H1 (cell line): ENCODE data around the gene HOXA11. TPM values are rescaled to one million over a fixed set of nuclear protein-coding genes. Genes with fewer than 3 reads are reported as not detected.
A peak's percentile ranks its signal among the peaks of the same experiment; 100 is the strongest.

ENCODE experiments used
- CTCF ChIA-PET: fragments of 300-600 bp; sonication (Branson Sonifier 250); formaldehyde crosslinking; loops from one replicate; lab custom pipeline; 2021; ENCODE audit not compliant: partially characterized antibody; lab: Charles Lee
- POLR2A ChIA-PET: fragments of 300-600 bp; sonication (Branson Sonifier 250); formaldehyde crosslinking; loops from one replicate; lab custom pipeline; 2021; ENCODE audit warnings: inconsistent platforms; ENCODE audit not compliant: partially characterized antibody; lab: Charles Lee
- DNase-seq, 2 experiments: peaks; one replicate each; pipeline versions ENCODE4 v3.0.0 to v3.0.0-alpha.2; 2010 to 2022; ENCODE audit warnings: low spot score in 2 of 2, low read depth in 1 of 2, mixed read lengths in 1 of 2
- FAIRE-seq: peaks from 2 replicates; lab custom pipeline; 2011; peaks lifted over from hg19 to GRCh38; lab: Jason Lieb, UNC
- H2AFZ ChIP-seq: 2 replicates; pipeline ENCODE4 v1.8.1; 2012; ENCODE audit warnings: low read length, inconsistent platforms
- H2AK5ac ChIP-seq: 2 replicates; pipeline ENCODE4 v1.6.1; 2013; ENCODE audit warnings: low read depth, low read length
- H2BK120ac ChIP-seq: replicated peaks from 2 replicates; pipeline ENCODE3; 2013; ENCODE audit warnings: low read depth, low read length, inconsistent platforms
- H2BK12ac ChIP-seq: 2 replicates; pipeline ENCODE4 v1.6.1; 2013; ENCODE audit warnings: low read depth, low read length
- H2BK15ac ChIP-seq: 2 replicates; pipeline ENCODE4 v1.6.1; 2013; ENCODE audit warnings: low read length
- H2BK20ac ChIP-seq: 2 replicates; pipeline ENCODE4 v1.6.1; 2013; ENCODE audit warnings: low read length
- H2BK5ac ChIP-seq: 2 replicates; pipeline ENCODE4 v1.6.1; 2013; ENCODE audit warnings: low read depth, low read length
- H3K14ac ChIP-seq: 2 replicates; pipeline ENCODE4 v1.6.1; 2013; ENCODE audit warnings: inconsistent platforms; ENCODE audit not compliant: insufficient read length
- H3K18ac ChIP-seq: 2 replicates; pipeline ENCODE4 v1.6.1; 2013; ENCODE audit warnings: low read length; ENCODE audit errors: extremely low read depth
- H3K23ac ChIP-seq: 2 replicates; pipeline ENCODE4 v1.6.1; 2013; ENCODE audit warnings: inconsistent platforms; ENCODE audit not compliant: insufficient read length
- H3K23me2 ChIP-seq: 2 replicates; pipeline ENCODE4 v1.6.1; 2013; ENCODE audit warnings: low read depth, low read length
- H3K27ac ChIP-seq: 2 replicates; pipeline ENCODE4 v1.6.1; 2011; ENCODE audit warnings: low read depth, low read length, inconsistent platforms
- H3K27me3 ChIP-seq, 4 experiments: replicated peaks in 1 of 4; 1 replicate in 1 of 4; 2 replicates in 3 of 4; pipeline versions ENCODE4 v1.6.1 to v1.8.1; 2011 to 2013; ENCODE audit warnings: low read length in 3 of 4, mild to moderate bottlenecking in 3 of 4, inconsistent platforms in 2 of 4, mixed read lengths in 2 of 4, moderate library complexity in 1 of 4; ENCODE audit not compliant: control insufficient read depth in 3 of 4, insufficient read depth in 3 of 4; ENCODE audit errors: extremely low read depth in 1 of 4
- H3K36me3 ChIP-seq, 4 experiments: 2 replicates each; pipeline versions ENCODE4 v1.6.1 to v1.8.1; 2011 to 2013; ENCODE audit warnings: mild to moderate bottlenecking in 4 of 4, low read length in 3 of 4, moderate library complexity in 2 of 4, control low read depth in 1 of 4, inconsistent platforms in 1 of 4; ENCODE audit not compliant: insufficient read depth in 4 of 4, control insufficient read depth in 2 of 4
- H3K4ac ChIP-seq: replicated peaks from 2 replicates; pipeline ENCODE3; 2013; ENCODE audit warnings: low read length, low read depth, mixed read lengths, inconsistent platforms; ENCODE audit not compliant: insufficient read length
- H3K4me1 ChIP-seq, 4 experiments: replicated peaks in 1 of 4; 1 replicate in 1 of 4; 2 replicates in 3 of 4; pipeline versions ENCODE4 v1.6.1 to v1.8.1; 2011 to 2013; ENCODE audit warnings: low read length in 3 of 4, inconsistent platforms in 2 of 4, mixed read lengths in 1 of 4; ENCODE audit not compliant: insufficient read depth in 4 of 4, control insufficient read depth in 3 of 4
- H3K4me2 ChIP-seq, 2 experiments: 2 replicates each; pipeline versions ENCODE4 v1.6.1 to v1.8.1; 2011 to 2013; ENCODE audit warnings: low read depth in 2 of 2, low read length in 2 of 2, control low read depth in 1 of 2, inconsistent platforms in 1 of 2, mild to moderate bottlenecking in 1 of 2; ENCODE audit not compliant: insufficient read depth in 1 of 2
- H3K4me3 ChIP-seq, 4 experiments: fragments of 200-600, 300-600 bp in 1 of 4; sonication (generic), shearing (Covaris generic), sonication (Bioruptor Twin) in 1 of 4; 2 replicates each; pipeline versions ENCODE4 v1.5.1 to v1.8.1; 2011 to 2016; ENCODE audit warnings: low read length in 4 of 4, low read depth in 3 of 4, control low read depth in 2 of 4, inconsistent platforms in 2 of 4, mild to moderate bottlenecking in 2 of 4, mixed read lengths in 1 of 4, moderate library complexity in 1 of 4; ENCODE audit not compliant: insufficient read depth in 2 of 4; ENCODE audit errors: extremely low read depth in 1 of 4
- H3K56ac ChIP-seq: replicated peaks from 2 replicates; pipeline ENCODE3; 2013; ENCODE audit warnings: low read depth, mild to moderate bottlenecking, mixed read lengths, low read length, inconsistent platforms; ENCODE audit not compliant: insufficient read length
- H3K79me1 ChIP-seq: 2 replicates; pipeline ENCODE4 v1.6.1; 2013; ENCODE audit warnings: low read depth, low read length, control low read depth
- H3K79me2 ChIP-seq, 2 experiments: 2 replicates each; pipeline versions ENCODE4 v1.6.1 to v1.8.1; 2012 to 2013; ENCODE audit warnings: low read length in 2 of 2, mild to moderate bottlenecking in 2 of 2, inconsistent platforms in 1 of 2; ENCODE audit not compliant: insufficient read depth in 2 of 2, control insufficient read depth in 1 of 2
- H3K9ac ChIP-seq, 4 experiments: replicated peaks in 1 of 4; 1 replicate in 1 of 4; 2 replicates in 3 of 4; pipeline versions ENCODE4 v1.6.1 to v1.8.1; 2011 to 2013; ENCODE audit warnings: low read depth in 3 of 4, low read length in 3 of 4, control low read depth in 2 of 4, mild to moderate bottlenecking in 2 of 4, moderate library complexity in 2 of 4, inconsistent platforms in 1 of 4; ENCODE audit errors: extremely low read depth in 1 of 4
- H3K9me3 ChIP-seq, 2 experiments: 2 replicates each; pipeline versions ENCODE4 v1.6.1 to v1.8.1; 2012 to 2013; ENCODE audit warnings: mild to moderate bottlenecking in 2 of 2, moderate library complexity in 2 of 2, control low read depth in 1 of 2, inconsistent platforms in 1 of 2, low read depth in 1 of 2, low read length in 1 of 2, mixed read lengths in 1 of 2; ENCODE audit not compliant: insufficient read depth in 2 of 2
- H4K20me1 ChIP-seq, 2 experiments: replicated peaks in 1 of 2; 2 replicates each; pipeline versions ENCODE3 to v1.8.1; 2011 to 2013; ENCODE audit warnings: inconsistent platforms in 2 of 2, low read length in 2 of 2, mild to moderate bottlenecking in 1 of 2; ENCODE audit not compliant: insufficient read depth in 2 of 2, control insufficient read depth in 1 of 2
- H4K5ac ChIP-seq: 2 replicates; pipeline ENCODE4 v1.6.1; 2013; ENCODE audit warnings: low read length, low read depth, mixed read lengths, inconsistent platforms; ENCODE audit not compliant: insufficient read length
- H4K8ac ChIP-seq: 2 replicates; pipeline ENCODE4 v1.8.0; 2013; ENCODE audit warnings: mild to moderate bottlenecking, moderate library complexity, low read length, inconsistent platforms; ENCODE audit not compliant: insufficient read depth; ENCODE audit errors: extremely low read depth
- H4K91ac ChIP-seq: replicated peaks from 2 replicates; pipeline ENCODE3; 2013; ENCODE audit warnings: low read length, mixed read lengths, inconsistent platforms; ENCODE audit not compliant: insufficient read length
- EZH2 ChIP-seq: fragments of 200-600 bp; sonication (generic); IDR thresholded peaks from 2 replicates; pipeline ENCODE4 v1.7.1; 2012; ENCODE audit warnings: low read depth, mild to moderate bottlenecking, moderate library complexity, low read length, inconsistent platforms; ENCODE audit not compliant: severe bottlenecking
- RNF2 ChIP-seq: fragments of 200-900, 300-1000 bp; sonication (generic); IDR thresholded peaks from 2 replicates; pipeline ENCODE4 v1.7.1; 2016; ENCODE audit warnings: borderline replicate concordance, low read depth, mild to moderate bottlenecking, antibody characterized with exemption, low read length; ENCODE audit not compliant: poor library complexity, severe bottlenecking; ENCODE audit errors: missing control alignments
- SUZ12 ChIP-seq: fragments of 200-600 bp; sonication (generic); IDR thresholded peaks from 2 replicates; pipeline ENCODE4 v1.6.1; 2012; ENCODE audit warnings: mild to moderate bottlenecking, inconsistent platforms, low read length, moderate library complexity, mixed read lengths
- USF2 ChIP-seq: IDR thresholded peaks from 2 replicates; pipeline ENCODE4 v1.6.1; 2011; ENCODE audit warnings: low read length, improper control_type of control experiment
- WGBS, 2 experiments: shearing (Covaris generic) in 1 of 2; methylation state at CpG; one replicate each; pipeline versions ENCODE4 v1.1.6 to v1.1.7; 2013 to 2015; ENCODE audit warnings: low lambda C conversion rate in 2 of 2, mixed read lengths in 2 of 2, inconsistent platforms in 1 of 2, low coverage in 1 of 2, missing lambda C conversion rate in 1 of 2; ENCODE audit not compliant: insufficient replicate concordance in 2 of 2, insufficient coverage in 1 of 2, insufficient read length in 1 of 2; ENCODE audit errors: extremely low coverage in 1 of 2, missing lambda C conversion rate in 1 of 2; 5-methylcytosine and 5-hydroxymethylcytosine counted together
- polyA plus RNA-seq, 7 experiments: library from polyadenylated mRNA; depleted of rRNA in 3 of 7; stranded (reverse) in 5 of 7; unstranded in 2 of 7; fragments of >200 nt in 5 of 7; fragments of 200-250 nt in 2 of 7; gene quantifications; 1 replicate in 5 of 7; 2 replicates in 1 of 7; 4 replicates in 1 of 7; pipeline versions ENCODE4 v1.2.1 to v1.2.3, GENCODE V29; 2011 to 2013; ENCODE audit warnings: missing spikeins in 2 of 7, mixed read lengths in 2 of 7
- total RNA-seq: library from RNA; stranded (reverse); fragmentation: NEBNext Ultra II Directional; extraction: Animal tissue kit (Norgen Biotek cat#: 25700); gene quantifications from 2 replicates; pipeline ENCODE4 v1.2.1, GENCODE V29; 2021

The HOXA11 gene
- total and polyA plus RNA-seq, 2 of the 8 experiments (the other 6 are each of a cell fraction or from before 2014, with no cell fraction given): not detected

GRCh38 chr7:27161721-27162560, 23.1 kb downstream of the HOXA11 start:
- Histone ChIP-seq H3K79me2 (no peaks in the 10 kb centered on the region), H4K91ac (no peak overlapping the region), H2AK5ac (no peak overlapping the region), H2BK5ac (no peak overlapping the region), H3K9ac (no peak overlapping the region), H2BK20ac (no peak overlapping the region), H4K20me1 (peaks cover 18 to 31% of the 10 kb centered on the region in 2 experiments), H2AFZ (no peak overlapping the region), H3K9me3 (peaks cover 0 to 6% of the 10 kb centered on the region in 2 experiments; a peak in 1 of 4 replicates), H2BK120ac (no peak overlapping the region), H3K4me3 (no peak overlapping the region), H3K27ac (no peak overlapping the region), H3K18ac (no peak overlapping the region), H3K56ac (no peak overlapping the region), H4K5ac (no peak overlapping the region), H3K79me1 (no peaks in the 10 kb centered on the region), H3K27me3 (peaks cover 98 to 100% (median 99%) of the 10 kb centered on the region in 4 experiments), H3K14ac (no peak overlapping the region), H3K23me2 (no peaks in the 10 kb centered on the region), H3K36me3 (peaks cover 0 to 24% (median 0%) of the 10 kb centered on the region in 4 experiments; a peak in 1 of 8 replicates), H3K4me2 (no peak overlapping the region), H2BK15ac (no peak overlapping the region), H3K23ac (no peak overlapping the region), H4K8ac (no peak overlapping the region), H3K4ac (no peak overlapping the region), H2BK12ac (no peak overlapping the region), H3K4me1 (no peaks in the 10 kb centered on the region; a peak in 4 of 7 replicates)
- TF ChIP-seq RNF2: peak; percentile 93
- peak; percentile 47 for TF ChIP-seq SUZ12
- TF ChIP-seq USF2: no peak
- peak; percentile 82 for TF ChIP-seq EZH2
- POLR2A ChIA-PET: no interaction called here
- peak in 1 of 2 experiments; percentile 57 for DNase-seq
- no peak for FAIRE-seq
- WGBS, 2 experiments: 24% methylated on average over 26 of the region's 30 CpGs; no CpG with 5 or more reads in 1 of the 2 experiments
- CTCF ChIA-PET: interaction anchor here (0.7 to 4.4 kb wide), 18 partner anchors 12 to 792 kb away, joined by 3 to 80 read pairs (median 5); partner anchors contain the start of genes HOXA3, HOXA5 and HOXA6
